Transverse colon (tissue), 3 donors: ENCODE measurements around the gene ARHGAP31.

Source experiments
- EP300 ChIP-seq: sonication (generic); formaldehyde crosslinking; IDR thresholded peaks from one replicate; pipeline ENCODE4 v1.6.1; 2017; ENCODE audit warnings: antibody characterized with exemption, low read depth
- POLR2A ChIP-seq: fragments of 450-650 bp; IDR thresholded peaks from one replicate; pipeline ENCODE4 v1.6.1; 2016; ENCODE audit warnings: antibody characterized with exemption, mild to moderate bottlenecking, moderate library complexity
- TF ChIP-seq, protein P1 (sequence below), 5 experiments: fragments of 200-600 bp in 3 of 5; fragments of 450-650 bp in 2 of 5; sonication (generic) in 3 of 5; IDR thresholded peaks; 1 replicate in 2 of 5; 2 replicates in 3 of 5; pipeline ENCODE4 v1.5.1; 2016 to 2017; ENCODE audit warnings: antibody characterized with exemption in 5 of 5, inconsistent platforms in 3 of 5, mild to moderate bottlenecking in 2 of 5, moderate library complexity in 1 of 5

DNA sequence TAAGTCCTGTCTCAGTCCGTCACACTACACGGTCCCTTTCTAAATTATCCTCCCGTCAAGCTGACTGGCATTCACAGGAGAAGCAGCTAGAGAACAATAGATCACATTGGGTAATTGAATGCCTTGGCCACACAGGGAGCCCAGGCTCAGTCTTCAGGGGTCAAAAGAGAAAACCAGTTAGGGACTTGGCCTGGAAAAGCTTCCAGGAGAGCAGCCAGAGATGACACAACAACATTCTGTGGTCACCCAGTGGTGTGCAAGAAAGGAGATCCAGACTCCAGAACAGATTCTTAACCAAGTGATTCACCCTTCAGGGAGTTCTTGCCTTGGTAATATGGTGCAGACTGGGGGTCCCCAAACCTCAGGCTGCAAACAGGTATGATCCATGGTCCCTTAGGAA, 15.9 kb downstream of the ARHGAP31 start:
- TF ChIP-seq, protein P1, sequence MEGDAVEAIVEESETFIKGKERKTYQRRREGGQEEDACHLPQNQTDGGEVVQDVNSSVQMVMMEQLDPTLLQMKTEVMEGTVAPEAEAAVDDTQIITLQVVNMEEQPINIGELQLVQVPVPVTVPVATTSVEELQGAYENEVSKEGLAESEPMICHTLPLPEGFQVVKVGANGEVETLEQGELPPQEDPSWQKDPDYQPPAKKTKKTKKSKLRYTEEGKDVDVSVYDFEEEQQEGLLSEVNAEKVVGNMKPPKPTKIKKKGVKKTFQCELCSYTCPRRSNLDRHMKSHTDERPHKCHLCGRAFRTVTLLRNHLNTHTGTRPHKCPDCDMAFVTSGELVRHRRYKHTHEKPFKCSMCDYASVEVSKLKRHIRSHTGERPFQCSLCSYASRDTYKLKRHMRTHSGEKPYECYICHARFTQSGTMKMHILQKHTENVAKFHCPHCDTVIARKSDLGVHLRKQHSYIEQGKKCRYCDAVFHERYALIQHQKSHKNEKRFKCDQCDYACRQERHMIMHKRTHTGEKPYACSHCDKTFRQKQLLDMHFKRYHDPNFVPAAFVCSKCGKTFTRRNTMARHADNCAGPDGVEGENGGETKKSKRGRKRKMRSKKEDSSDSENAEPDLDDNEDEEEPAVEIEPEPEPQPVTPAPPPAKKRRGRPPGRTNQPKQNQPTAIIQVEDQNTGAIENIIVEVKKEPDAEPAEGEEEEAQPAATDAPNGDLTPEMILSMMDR (IDR thresholded peaks at IDR 0.05): no peak
- TF ChIP-seq EP300 (no peak), POLR2A (no peak)
